ENCODE results near the gene FBXO40.

Gene FBXO40

GRCh38 chr3:121663171-121663847 is 70.1 kb downstream of the FBXO40 start:
- DNase-seq: peak; percentile 17

DNA sequence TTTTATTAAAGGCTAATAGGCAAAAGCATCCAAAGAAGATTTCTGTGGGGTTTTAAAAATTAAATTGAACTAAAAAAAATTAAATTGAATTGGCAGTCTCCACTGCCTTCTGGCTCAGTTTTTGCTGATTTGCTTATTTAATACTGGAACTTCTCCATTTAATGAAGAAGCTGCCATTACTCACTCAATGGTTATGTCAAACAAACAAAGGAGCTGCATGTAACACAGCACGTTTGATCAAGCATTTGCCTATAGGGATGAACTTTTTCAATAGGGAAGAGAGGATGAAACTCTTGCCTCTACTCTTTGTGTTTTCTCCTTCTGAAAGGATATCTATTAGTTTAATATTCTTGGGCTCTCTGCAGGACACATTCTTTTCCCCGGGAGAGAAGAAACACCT is 72.3 kb downstream of the FBXO40 start:
- DNase-seq: no peak

GRCh38 chr3:121667333-121667732 is 74.2 kb downstream of the FBXO40 start:
- DNase-seq: no peak

GRCh38 chr3:121670676-121671075 is 77.5 kb downstream of the FBXO40 start:
- DNase-seq: no peak

- DNase-seq: no peak
Measured at GRCh38 chr3:121677141-121677540, 84.0 kb downstream of the FBXO40 start.
